Measurements from ENCODE around the gene FGFR1OP2.
A peak's percentile ranks its signal among the peaks of the same experiment; 100 is the strongest.
"Not testable (repeated sequence)": the region's sequence is repeated elsewhere in the genome, so short reads cannot be mapped to it uniquely, and the experiment has no call there.

FGFR1OP2 gene

GRCh38 chr12:26948309-26948708 lies 10.0 kb downstream of the FGFR1OP2 start:
- no peak for DNase-seq

DNA sequence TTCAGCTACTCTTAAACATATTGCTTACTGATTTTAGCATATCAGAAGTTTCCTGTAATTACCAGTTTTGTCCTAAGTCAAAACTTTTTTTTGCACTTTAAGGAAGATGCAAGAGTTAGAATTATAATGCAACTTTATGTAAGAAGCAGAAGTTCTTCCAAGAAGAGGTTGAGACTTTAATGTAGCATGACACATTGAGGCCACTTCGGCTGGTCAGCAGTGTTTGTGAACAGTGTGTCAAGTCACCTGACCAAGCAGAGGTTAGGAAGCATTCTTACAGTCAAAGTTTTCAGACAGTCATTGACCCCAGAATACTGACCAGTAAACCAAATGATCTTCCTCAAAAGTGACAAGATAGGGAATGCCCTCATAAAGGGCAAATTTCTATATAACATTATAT lies 15.2 kb downstream of the FGFR1OP2 start:
- DNase-seq, result no peak

DNA sequence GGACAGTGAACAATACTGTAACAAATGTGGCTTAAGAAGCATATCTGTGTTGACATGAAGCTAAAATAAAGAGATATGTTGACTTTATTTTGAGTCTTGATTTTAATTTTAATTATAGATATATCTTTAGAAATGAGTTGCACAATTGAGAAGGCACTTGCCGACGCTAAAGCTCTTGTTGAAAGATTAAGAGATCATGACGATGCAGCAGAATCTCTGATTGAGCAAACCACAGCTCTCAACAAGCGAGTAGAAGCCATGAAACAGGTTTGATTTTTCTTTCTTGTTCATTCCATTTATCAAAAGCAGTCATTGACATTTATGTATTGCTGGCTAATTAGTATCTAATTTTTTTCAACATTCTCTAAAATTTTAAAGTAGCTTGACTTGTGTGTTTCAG lies 15.8 kb downstream of the FGFR1OP2 start:
- DNase-seq, result no peak

DNA sequence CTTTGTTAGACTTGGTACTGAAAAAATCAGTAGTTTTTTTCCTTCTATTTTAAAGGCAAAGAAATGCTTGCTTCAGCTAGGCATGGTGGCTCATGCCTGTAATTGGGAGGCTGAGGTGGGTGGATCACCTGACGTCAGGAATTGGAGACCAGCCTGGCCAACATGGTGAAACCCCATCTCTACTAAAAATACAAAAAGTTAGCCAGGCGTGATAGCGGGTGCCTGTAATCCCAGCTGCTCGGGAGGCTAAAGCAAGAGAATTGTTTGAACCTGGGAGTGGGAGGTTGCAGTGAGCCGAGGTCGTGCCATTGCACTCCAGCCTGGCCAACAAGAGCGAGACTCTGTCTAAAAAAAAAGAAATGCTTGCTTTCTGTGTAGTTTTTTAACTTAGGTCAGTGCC lies 23.1 kb downstream of the FGFR1OP2 start:
- not testable (repeated sequence) for DNase-seq

- no peak for DNase-seq
Observed at GRCh38 chr12:26961803-26962202, 23.5 kb downstream of the FGFR1OP2 start.

GRCh38 chr12:26963413-26963812 lies 25.1 kb downstream of the FGFR1OP2 start:
- DNase-seq, result no peak

GRCh38 chr12:26966842-26967241 lies 28.6 kb downstream of the FGFR1OP2 start:
- DNase-seq, result no peak

DNA sequence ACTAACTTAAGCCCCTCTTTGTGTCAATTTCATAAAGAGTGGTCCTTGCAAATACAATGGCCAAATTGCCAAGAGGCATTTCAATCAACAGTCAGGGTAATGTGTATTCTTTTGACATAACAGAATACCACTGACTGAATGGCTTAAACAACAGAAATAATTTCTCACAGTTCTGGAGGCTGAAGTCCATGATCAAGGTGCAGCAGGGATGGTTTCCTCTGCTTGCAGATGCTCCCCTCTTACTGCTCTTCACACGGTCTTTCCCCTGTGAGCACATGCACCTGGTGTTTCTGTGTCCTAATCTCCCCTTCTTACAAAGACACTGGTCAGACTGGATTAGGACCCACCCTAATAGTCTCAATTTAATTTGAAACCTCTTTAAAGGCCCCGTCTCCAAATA lies 31.9 kb downstream of the FGFR1OP2 start:
- no peak for DNase-seq

DNA sequence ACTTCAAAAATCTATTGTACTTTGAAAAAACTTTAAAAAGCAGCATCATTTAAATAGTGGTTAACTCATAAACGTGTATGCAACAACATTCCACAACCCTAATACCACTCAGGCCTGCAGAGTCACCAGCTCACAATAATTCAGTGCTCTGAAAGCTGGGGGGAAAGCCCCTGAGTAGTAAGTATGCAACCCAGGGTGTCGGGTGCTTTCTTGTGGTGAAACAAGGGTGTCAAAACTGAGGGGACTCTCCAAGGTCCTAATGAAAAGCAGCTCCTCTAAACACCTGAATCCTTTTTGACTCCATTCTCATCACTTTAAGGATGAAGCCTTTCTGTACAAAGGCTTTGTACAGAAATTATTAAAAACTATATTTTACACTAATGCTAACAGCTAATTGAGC lies 33.7 kb downstream of the FGFR1OP2 start:
- peak; percentile 66 for DNase-seq

DNA sequence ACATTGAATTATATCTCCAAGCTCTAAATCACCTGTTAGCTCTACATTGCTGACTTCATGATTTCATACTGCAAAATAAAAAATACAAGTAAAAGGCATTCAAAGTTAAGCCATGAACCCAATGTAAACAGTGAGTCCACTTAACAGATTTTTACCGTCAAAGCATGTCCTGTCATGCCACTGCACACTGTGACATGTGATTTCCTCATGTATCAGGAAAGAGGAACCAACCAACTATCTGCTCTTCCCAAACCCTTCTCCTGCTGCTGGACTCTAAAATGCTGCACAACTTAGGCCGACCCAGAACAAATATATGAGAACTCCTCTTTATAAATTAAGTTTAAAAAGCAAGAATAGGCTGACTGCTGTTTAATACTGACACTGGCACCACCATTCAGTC lies 38.4 kb downstream of the FGFR1OP2 start:
- no peak for DNase-seq

GRCh38 chr12:26978801-26979200 lies 40.5 kb downstream of the FGFR1OP2 start:
- no peak for DNase-seq

DNA sequence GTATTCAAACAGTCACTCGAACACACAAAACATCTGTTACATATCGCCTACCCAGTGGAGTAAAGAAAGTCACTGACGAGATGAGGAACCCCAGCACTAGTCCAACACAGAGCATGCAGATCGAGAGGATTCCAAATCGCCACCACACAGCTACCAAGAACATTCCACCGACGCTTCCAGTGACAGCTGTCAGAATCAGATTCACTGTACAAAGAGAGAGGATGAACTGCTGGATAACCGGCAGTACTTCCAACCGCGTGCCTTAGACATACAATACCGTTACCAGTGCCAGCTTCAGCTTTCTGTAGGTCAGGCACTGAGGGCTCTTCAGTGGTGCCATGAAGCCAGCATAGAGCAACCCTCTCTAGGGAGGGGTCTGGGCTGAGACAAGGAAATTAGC lies 41.5 kb downstream of the FGFR1OP2 start:
- DNase-seq, result no peak

DNA sequence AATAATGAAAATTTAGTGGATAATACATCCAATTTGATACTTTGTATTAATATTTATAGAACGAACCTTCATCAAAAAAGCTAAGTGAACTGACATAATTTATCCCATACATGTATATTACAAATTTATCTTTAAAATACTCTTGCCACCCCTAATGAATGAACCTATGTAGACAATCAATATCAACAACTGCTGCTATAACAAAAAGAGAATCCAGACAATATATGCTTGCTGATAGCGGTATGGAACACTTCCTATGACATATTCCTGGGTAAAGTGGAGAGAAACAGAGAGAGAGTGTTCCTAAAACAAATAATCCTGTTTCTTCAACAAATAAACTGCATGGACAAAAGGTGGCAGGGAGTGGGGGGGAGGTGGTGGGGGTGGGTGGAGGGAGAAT lies 44.6 kb downstream of the FGFR1OP2 start:
- no peak for DNase-seq

DNA sequence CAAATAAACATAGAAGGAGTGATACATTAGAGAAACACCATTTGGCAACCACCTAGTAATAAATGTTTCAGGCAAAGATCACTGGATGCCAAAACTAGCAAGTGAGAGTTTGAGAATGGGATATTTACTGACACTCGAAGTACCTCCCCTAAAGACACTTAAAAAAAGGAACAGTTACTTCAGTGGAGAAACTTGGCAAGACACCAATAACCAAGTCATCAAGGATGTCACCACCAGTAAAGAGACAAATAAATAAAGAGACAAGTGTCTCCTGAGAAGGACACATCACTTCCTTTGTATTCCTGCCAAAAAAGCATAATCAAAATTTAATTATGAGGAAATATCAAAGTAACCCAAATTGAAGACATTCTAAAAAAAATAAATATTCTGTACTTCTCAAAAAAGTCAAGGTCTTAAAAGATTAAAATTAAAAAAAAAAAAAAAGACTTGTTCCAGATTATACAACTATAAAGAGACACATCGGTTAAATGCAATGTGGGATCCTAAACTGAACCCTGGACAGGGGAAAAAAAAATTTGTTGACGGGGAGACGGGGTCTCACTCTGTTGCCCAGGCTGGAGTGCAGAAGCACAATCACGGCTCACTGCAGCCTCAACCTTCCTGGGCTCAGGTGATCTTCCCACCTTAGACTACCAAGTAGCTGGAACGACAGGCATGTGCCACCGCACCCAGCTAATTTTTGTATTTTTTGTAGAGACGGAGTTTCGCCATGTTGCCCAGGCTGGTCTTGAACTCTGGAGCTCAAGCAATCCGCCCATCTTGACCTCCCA lies 49.6 kb downstream of the FGFR1OP2 start:
- no peak for DNase-seq

GRCh38 chr12:26988703-26989102 lies 50.4 kb downstream of the FGFR1OP2 start:
- DNase-seq, result no peak

- DNase-seq, result no peak
Observed at GRCh38 chr12:26989873-26990272, 51.6 kb downstream of the FGFR1OP2 start.

- no peak for DNase-seq
Observed at GRCh38 chr12:26991826-26992225, 53.6 kb downstream of the FGFR1OP2 start.

GRCh38 chr12:26994109-26994508 lies 55.8 kb downstream of the FGFR1OP2 start:
- no peak for DNase-seq

- DNase-seq, result no peak
Observed at GRCh38 chr12:26995706-26996105, 57.4 kb downstream of the FGFR1OP2 start.

GRCh38 chr12:26997003-26997402 lies 58.7 kb downstream of the FGFR1OP2 start:
- DNase-seq, result no peak

DNA sequence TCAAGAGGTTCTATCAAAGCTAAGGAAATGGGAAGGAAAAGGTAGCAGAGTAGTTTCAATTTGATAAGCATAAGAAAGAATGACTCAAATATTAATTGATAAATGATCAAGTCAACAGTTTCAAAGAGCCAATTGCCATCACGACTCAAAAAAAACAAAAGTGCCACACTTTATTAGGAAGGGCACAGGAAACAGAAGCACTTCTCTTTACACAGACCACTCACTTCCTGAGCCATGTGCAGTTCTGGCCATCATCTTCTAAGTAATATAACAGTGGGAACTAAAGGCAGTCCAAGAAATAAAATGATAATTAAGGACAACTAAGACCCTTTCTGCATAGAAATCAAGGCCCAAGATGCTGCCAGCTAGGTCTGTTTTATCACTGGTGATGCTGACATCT lies 62.7 kb downstream of the FGFR1OP2 start:
- no peak for DNase-seq

DNA sequence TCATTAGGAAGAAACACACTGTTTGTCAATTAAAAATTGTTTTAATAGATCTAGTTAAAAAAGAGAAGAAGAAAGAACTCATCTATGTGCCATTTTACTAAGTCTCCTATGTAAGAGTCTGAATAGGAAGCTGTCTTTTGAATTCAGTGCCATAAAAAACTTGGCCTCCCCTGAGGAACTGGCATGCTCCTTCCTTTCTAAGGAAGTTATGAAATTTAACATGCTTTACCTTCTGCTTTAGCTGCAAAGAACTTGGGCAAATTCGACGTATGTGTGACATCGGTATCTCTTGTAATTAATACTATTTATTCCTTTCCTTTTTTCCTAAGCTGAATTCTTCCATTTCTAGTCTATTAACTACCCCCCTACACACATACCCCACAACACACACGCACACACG lies 63.4 kb downstream of the FGFR1OP2 start:
- DNase-seq, result no peak

- no peak for DNase-seq
Observed at GRCh38 chr12:27002141-27002540, 63.9 kb downstream of the FGFR1OP2 start.

- no peak for DNase-seq
Observed at GRCh38 chr12:27003421-27004381, 65.4 kb downstream of the FGFR1OP2 start.
